HPDE6-E6E7 (cell line): Measurements from ENCODE around the gene ZSCAN31.
A peak's percentile ranks its signal among the peaks of the same experiment; 100 is the strongest.

ENCODE experiments used
- DNase-seq: peaks from one replicate; pipeline ENCODE4 v3.0.0; 2011; ENCODE audit warnings: missing footprints; ENCODE audit errors: extremely low spot score

Gene ZSCAN31

GRCh38 chr6:28353356-28353755, 17.4 kb upstream of the ZSCAN31 start:
- DNase-seq, result no peak

GRCh38 chr6:28351493-28351925, 15.6 kb upstream of the ZSCAN31 start:
- no peak for DNase-seq

- DNase-seq, result no peak
Measured at GRCh38 chr6:28351087-28351486, 15.1 kb upstream of the ZSCAN31 start.

- peak; percentile 64 for DNase-seq
Measured at GRCh38 chr6:28349892-28350737, 14.2 kb upstream of the ZSCAN31 start, which contains the start of gene ZKSCAN3. Gene ZKSCAN3, plus strand, starts transcription at chr6:28349947. Its CDS starts 9,640 bp downstream, at chr6:28359587.

GRCh38 chr6:28349344-28349891, 13.5 kb upstream of the ZSCAN31 start:
- DNase-seq, result no peak

GRCh38 chr6:28347119-28347518, 11.2 kb upstream of the ZSCAN31 start:
- no peak for DNase-seq

GRCh38 chr6:28345201-28345600, 9.3 kb upstream of the ZSCAN31 start:
- no peak for DNase-seq

- DNase-seq, result no peak
Measured at GRCh38 chr6:28343898-28344677, 8.1 kb upstream of the ZSCAN31 start.

- DNase-seq, result no peak
Measured at GRCh38 chr6:28340310-28341095, 4.6 kb upstream of the ZSCAN31 start.

- DNase-seq, result no peak
Measured at GRCh38 chr6:28337121-28337520, 1.2 kb upstream of the ZSCAN31 start.

GRCh38 chr6:28336284-28337120, 554 bp upstream of the ZSCAN31 start:
- no peak for DNase-seq

- no peak for DNase-seq
Measured at GRCh38 chr6:28335040-28335563, 846 bp downstream of the ZSCAN31 start.

GRCh38 chr6:28334286-28335039, 1.5 kb downstream of the ZSCAN31 start:
- no peak for DNase-seq

GRCh38 chr6:28333599-28334018, 2.3 kb downstream of the ZSCAN31 start:
- no peak for DNase-seq

GRCh38 chr6:28333047-28333446, 2.9 kb downstream of the ZSCAN31 start:
- no peak for DNase-seq

- DNase-seq, result no peak
Measured at GRCh38 chr6:28330041-28330440, 5.9 kb downstream of the ZSCAN31 start.

GRCh38 chr6:28326371-28326948, 9.5 kb downstream of the ZSCAN31 start:
- no peak for DNase-seq

- DNase-seq, result no peak
Measured at GRCh38 chr6:28323813-28324424, 12.0 kb downstream of the ZSCAN31 start.

- no peak for DNase-seq
Measured at GRCh38 chr6:28322661-28323060, 13.3 kb downstream of the ZSCAN31 start.
